ENCODE measurements around the gene NUPR2. TPM values are rescaled to one million over a fixed set of nuclear protein-coding genes. Genes with fewer than 3 reads are reported as not detected.
A peak's percentile ranks its signal among the peaks of the same experiment; 100 is the strongest.
"Not testable (repeated sequence)": the region's sequence is repeated elsewhere in the genome, so short reads cannot be mapped to it uniquely, and the experiment has no call there.

The NUPR2 gene
- total and polyA plus RNA-seq, 9 of the 15 experiments (the other 6 are each of a cell fraction or from before 2014, with no cell fraction given), result not detected

DNA sequence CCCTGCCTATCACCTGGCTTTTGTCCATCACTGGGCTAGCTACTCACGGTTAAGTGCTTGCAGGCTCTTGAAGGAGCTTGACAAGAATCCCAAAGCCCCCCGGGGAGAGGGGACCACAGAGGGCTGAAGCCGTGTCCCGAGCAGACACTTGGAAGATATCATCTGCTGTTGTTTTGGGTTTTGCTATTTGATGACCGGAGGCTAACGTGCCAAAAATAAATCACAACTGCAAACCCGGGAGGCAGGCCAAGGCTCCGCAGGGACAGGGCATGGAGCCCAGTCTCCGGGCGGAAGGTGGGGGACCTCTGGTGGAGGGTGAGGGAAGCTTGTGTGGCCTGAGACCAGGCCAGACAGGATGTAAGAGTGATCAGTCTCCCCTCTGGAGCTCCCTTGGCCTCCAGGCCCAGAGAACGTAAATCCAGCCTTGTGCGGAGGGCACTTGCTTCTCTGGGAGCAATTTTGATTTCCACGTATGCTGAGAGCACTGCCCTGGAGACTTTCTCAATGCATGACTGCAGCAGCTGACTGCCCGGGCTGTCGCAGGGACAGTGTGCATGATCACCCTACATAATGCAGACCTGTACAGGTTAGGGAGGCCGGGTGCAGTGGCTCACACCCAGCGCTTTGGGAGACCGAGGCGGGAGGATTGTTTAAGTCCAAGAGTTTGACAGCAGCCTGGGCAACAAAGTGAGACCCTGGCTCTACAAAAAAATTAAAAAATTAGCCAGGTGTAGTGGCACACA is 23.3 kb downstream of the NUPR2 start, which contains the start of gene PHKG1 (continued):
- TF ChIP-seq CTCF (IDR thresholded peaks at IDR 0.05 in 2 of 3, conservative IDR thresholded peaks at IDR 0.05 in 1 of 3; ENCODE audit: insufficient read depth in 2 of 3, low read depth in 1 of 3, low read length in 3 of 3) (peak; percentile 54 to 59 (median 56); a peak in 5 of 6 replicates), POLR2G (IDR thresholded peaks at IDR 0.05; ENCODE audit: low read depth, low read length) (0 out of 2 replicates have a peak, but pooled peaks have one; percentile 22), SMC3 (conservative IDR thresholded peaks at IDR 0.05; ENCODE audit: insufficient read depth, low read depth, low read length) (0 out of 2 replicates have a peak, but pooled peaks have one; percentile 24)

GRCh38 chr7:56092388-56092787 is 23.8 kb downstream of the NUPR2 start:
- DNase-seq (ENCODE audit: extremely low read depth in 1 of 4, low spot score in 3 of 4); H3K79me2 ChIP-seq (ENCODE audit: control insufficient read depth, insufficient read depth, low read length); H3K27me3 ChIP-seq (ENCODE audit: control insufficient read depth in 2 of 2, insufficient read depth in 2 of 2, low read length in 2 of 2); H2AFZ ChIP-seq (ENCODE audit: low read depth, low read length); FAIRE-seq; H3K4me2 ChIP-seq (ENCODE audit: insufficient read depth, low read length); ATAC-seq; CTCF ChIA-PET (ENCODE audit: low intra/inter-chr PET ratio); intact Hi-C loops (cut with micrococcal nuclease); H3K9me1 ChIP-seq (ENCODE audit: control insufficient read depth, insufficient read depth, low read length); in situ Hi-C loops (cut with MboI); H3K9ac ChIP-seq (ENCODE audit: insufficient read depth in 1 of 2, low read depth in 2 of 2, low read length in 2 of 2); H3K9me3 ChIP-seq (replicated peaks; ENCODE audit: control insufficient read depth, insufficient read depth, low read depth, low read length); H3K4me1 ChIP-seq (replicated peaks in 1 of 2; ENCODE audit: control insufficient read depth in 2 of 2, insufficient read depth in 2 of 2, low read length in 2 of 2); H3K27ac ChIP-seq (ENCODE audit: extremely low read depth, low read depth, low read length); H3K36me3 ChIP-seq (ENCODE audit: control insufficient read depth, insufficient read depth, low read length); BruUV-seq (replicated peaks); H4K20me1 ChIP-seq (replicated peaks; ENCODE audit: control insufficient read depth, insufficient read depth, low read length); H3K4me3 ChIP-seq: not testable (repeated sequence)
- 73% methylated on average over 4 of the region's 6 CpGs for WGBS (ENCODE audit: insufficient coverage, low coverage, missing lambda C conversion rate)
- POLR2A ChIA-PET, result interaction anchor here (0.9 to 3.3 kb wide), 2 partner anchors 9 to 14 kb away, joined by 4 to 16 read pairs; no protein-coding TSS in a partner anchor
